ENCODE results near the gene ABR. TPM values are rescaled to one million over a fixed set of nuclear protein-coding genes. Genes with fewer than 3 reads are reported as not detected.

ABR gene
- polyA plus RNA-seq, 1 experiment = 65.4 TPM

DNA sequence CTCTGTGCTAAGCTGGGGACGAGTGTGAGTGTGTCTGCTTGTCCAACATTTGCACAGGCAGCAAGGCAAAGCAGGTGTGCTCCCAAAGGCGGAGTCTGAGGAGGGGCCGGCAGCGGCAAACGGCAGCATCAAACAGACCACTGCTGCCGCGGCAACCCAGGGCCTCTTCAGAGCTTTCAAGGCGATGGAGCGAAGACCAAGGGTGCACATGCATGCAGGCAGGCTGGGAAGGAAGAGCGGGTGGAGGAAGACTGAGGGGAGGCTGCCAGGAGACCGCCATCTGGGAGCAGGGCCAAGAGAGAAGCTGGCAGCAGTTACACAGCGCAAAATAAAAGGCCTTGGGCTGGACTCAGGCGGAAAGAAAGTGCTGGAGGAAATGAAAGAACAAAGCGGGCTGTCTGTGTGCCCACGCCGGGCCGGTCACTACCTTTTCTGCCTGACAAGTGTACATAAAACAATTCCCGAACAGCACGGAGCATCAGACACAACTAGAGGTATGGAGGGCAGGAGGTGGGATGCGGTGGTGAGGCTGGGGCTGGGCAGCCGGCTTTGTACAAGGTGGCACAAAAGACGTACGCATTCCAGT lies 174.3 kb downstream of the ABR start:
- ChIA-PET CTCF (interaction anchor here (1.8 kb wide), 1 partner anchor 9 kb away, joined by 6 read pairs; the partner anchor contains the start of gene TIMM22), POLR2A (no interaction called here)
- Histone ChIP-seq H3K27me3 (ENCODE audit: control insufficient read depth, insufficient read depth, low read length) (no peaks in the 10 kb centered on the region), H3K4me3 (ENCODE audit: low read depth, low read length) (no peak overlapping the region), H3K36me3 (ENCODE audit: control insufficient read depth, insufficient read depth, low read length) (peaks cover 37% of the 10 kb centered on the region)
- no peak for DNase-seq (ENCODE audit: low read depth)
- TF ChIP-seq, protein P1, sequence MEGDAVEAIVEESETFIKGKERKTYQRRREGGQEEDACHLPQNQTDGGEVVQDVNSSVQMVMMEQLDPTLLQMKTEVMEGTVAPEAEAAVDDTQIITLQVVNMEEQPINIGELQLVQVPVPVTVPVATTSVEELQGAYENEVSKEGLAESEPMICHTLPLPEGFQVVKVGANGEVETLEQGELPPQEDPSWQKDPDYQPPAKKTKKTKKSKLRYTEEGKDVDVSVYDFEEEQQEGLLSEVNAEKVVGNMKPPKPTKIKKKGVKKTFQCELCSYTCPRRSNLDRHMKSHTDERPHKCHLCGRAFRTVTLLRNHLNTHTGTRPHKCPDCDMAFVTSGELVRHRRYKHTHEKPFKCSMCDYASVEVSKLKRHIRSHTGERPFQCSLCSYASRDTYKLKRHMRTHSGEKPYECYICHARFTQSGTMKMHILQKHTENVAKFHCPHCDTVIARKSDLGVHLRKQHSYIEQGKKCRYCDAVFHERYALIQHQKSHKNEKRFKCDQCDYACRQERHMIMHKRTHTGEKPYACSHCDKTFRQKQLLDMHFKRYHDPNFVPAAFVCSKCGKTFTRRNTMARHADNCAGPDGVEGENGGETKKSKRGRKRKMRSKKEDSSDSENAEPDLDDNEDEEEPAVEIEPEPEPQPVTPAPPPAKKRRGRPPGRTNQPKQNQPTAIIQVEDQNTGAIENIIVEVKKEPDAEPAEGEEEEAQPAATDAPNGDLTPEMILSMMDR (IDR thresholded peaks at IDR 0.05; ENCODE audit: insufficient read depth, low read depth, low read length) = no peak

DNA sequence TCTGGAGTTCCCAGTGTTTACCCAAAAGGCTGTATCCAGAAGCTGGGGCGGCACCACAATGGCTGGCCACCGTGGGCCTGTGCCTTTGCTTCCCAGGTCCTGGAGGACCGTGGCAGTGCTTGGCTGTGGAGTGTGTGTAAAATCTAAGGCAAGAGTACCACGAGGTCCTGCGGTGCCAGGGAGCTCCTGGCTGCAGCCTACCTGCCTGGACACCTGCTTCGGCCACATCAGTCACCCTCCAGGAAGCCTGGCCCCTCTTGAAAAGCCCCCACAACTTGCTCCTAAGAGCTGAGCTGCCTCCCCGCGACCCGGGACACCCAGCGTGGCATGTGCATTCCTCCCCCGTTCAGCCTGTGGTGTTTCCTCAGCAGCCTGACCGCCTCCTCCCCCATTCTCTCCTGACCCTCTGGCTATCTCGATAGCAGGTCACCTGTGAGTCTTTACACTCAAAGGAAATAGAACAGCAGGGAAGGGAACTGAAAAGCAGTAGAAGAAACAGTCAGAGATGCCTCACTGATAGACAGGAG lies 174.9 kb downstream of the ABR start:
- peaks cover 34% of the 10 kb centered on the region for H3K36me3 ChIP-seq (ENCODE audit: control insufficient read depth, insufficient read depth, low read length)
- TF ChIP-seq, protein P1 (IDR thresholded peaks at IDR 0.05; ENCODE audit: insufficient read depth, low read depth, low read length) = no peak
- DNase-seq (ENCODE audit: low read depth) = no peak
- no peaks in the 10 kb centered on the region for H3K27me3 ChIP-seq (ENCODE audit: control insufficient read depth, insufficient read depth, low read length)
- POLR2A ChIA-PET = no interaction called here
- CTCF ChIA-PET = interaction anchor here (1.4 to 1.8 kb wide), 2 partner anchors 8 to 51 kb away, joined by 3 to 6 read pairs; partner anchors contain the start of gene TIMM22
- H3K4me3 ChIP-seq (ENCODE audit: low read depth, low read length) = no peak overlapping the region

DNA sequence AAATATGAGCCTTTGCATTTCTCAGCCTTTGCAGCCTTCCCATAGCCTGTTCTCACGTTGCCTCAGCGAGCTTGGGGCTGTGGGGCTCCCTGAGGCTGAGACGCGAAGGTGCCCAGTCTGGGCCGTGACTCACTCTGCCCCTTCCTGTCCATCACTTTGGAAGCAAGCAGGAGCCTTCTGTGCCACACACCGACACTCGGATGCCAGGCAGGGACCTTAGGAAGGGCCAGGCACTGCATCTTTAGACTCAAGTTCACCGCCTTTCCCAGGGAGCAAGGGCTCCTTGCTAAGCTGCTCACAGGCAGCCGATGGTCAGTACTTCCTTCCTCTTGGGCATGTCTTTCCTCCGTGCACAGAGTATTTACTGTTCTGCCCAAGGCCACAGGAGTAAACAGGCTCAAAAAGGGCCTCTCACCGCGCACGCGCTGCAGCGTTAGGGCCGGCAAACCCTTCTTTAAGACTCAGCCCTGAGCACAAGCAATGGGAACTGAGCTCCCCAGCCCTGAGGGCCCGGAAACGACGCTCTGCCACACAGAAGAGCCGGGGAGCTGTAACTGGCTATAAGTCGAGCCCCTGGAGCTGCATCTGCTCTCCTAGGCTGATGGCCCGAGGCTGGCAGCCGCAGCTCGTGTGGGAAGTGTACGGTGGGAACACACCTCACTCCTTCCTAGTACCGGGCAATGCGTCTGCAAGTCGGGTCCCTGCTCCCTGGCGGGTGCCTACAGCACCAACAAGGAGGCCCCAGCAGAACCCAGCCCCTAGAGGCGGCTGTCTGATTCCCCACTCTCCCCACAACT lies 175.6 kb downstream of the ABR start:
- Histone ChIP-seq H3K27me3 (ENCODE audit: control insufficient read depth, insufficient read depth, low read length) (no peaks in the 10 kb centered on the region), H3K4me3 (ENCODE audit: low read depth, low read length) (no peak overlapping the region), H3K36me3 (ENCODE audit: control insufficient read depth, insufficient read depth, low read length) (peaks cover 30% of the 10 kb centered on the region)
- no peak for DNase-seq (ENCODE audit: low read depth)
- TF ChIP-seq, protein P1 (IDR thresholded peaks at IDR 0.05; ENCODE audit: insufficient read depth, low read depth, low read length) = no peak
- ChIA-PET CTCF (interaction anchor here (1.4 kb wide), 1 partner anchor 52 kb away, joined by 3 read pairs; no protein-coding TSS in a partner anchor), POLR2A (no interaction called here)

DNA sequence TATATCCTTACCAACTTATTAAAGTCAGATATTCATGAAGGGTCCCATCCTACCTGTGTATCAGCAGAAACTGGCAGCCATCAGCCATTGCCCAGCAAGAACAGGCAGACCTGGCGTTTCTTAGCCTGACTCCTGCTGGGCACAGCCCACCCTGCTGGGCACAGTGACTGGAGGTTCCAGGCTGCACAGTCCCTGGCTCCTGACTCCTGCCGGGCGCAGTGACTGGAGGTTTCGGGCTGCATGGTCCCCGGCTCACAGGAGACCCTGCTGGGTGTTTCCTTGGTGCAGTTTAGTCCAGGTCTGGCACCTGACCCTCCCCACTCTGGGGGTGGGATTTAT lies 176.2 kb downstream of the ABR start:
- no peak for DNase-seq (ENCODE audit: low read depth)
- Histone ChIP-seq H3K27me3 (ENCODE audit: control insufficient read depth, insufficient read depth, low read length) (no peaks in the 10 kb centered on the region), H3K36me3 (ENCODE audit: control insufficient read depth, insufficient read depth, low read length) (peaks cover 29% of the 10 kb centered on the region), H3K4me3 (ENCODE audit: low read depth, low read length) (no peak overlapping the region)
- TF ChIP-seq, protein P1 (IDR thresholded peaks at IDR 0.05; ENCODE audit: insufficient read depth, low read depth, low read length) = no peak
- ChIA-PET POLR2A (no interaction called here), CTCF (interaction anchor here (1.4 kb wide), 1 partner anchor 53 kb away, joined by 3 read pairs; no protein-coding TSS in a partner anchor)

Data from BJ (cell line).